Brain microvascular endothelial cell (primary cell): ENCODE measurements around the gene RARA.
"Not testable (repeated sequence)": the region's sequence is repeated elsewhere in the genome, so short reads cannot be mapped to it uniquely, and the experiment has no call there.

Experiments used
- DNase-seq: peaks from one replicate; pipeline ENCODE4 v3.0.0-alpha.2; 2020
- H3K27ac ChIP-seq: fragments of 250-450 bp; sonication (Bioruptor Pico); 2 replicates; pipeline ENCODE4 v1.5.1; 2020; ENCODE audit warnings: mild to moderate bottlenecking, moderate library complexity
- H3K27me3 ChIP-seq: fragments of 250-450 bp; sonication (Bioruptor Pico); replicated peaks from 2 replicates; pipeline ENCODE4 v1.5.1; 2020; ENCODE audit warnings: mild to moderate bottlenecking
- H3K36me3 ChIP-seq: fragments of 250-450 bp; sonication (Bioruptor Pico); replicated peaks from 2 replicates; pipeline ENCODE4 v1.5.1; 2020; ENCODE audit warnings: mild to moderate bottlenecking
- H3K4me3 ChIP-seq: 2 replicates; pipeline ENCODE4 v1.5.1; 2011; ENCODE audit warnings: low read depth, mild to moderate bottlenecking, control low read depth, low read length, moderate library complexity
- CTCF ChIP-seq: IDR thresholded peaks from 2 replicates; pipeline ENCODE4 v1.5.1; 2011; ENCODE audit warnings: low read depth, mild to moderate bottlenecking, moderate library complexity, low read length, control low read depth, inconsistent platforms; ENCODE audit errors: missing control alignments
- in situ Hi-C: cut with HindIII; loops from 2 replicates; pipeline ENCODE4 v1.10.0; 2017; ENCODE audit warnings: low sequenced_read_pairs, low pct_ligation_motif_present

The RARA gene

GRCh38 chr17:40366076-40366860 lies 57.3 kb downstream of the RARA start:
- Histone ChIP-seq H3K27ac (no peak overlapping the region), H3K4me3 (no peak overlapping the region), H3K36me3 (no peaks in the 10 kb centered on the region), H3K27me3 (no peaks in the 10 kb centered on the region)
- no peak for TF ChIP-seq CTCF
- no peak for DNase-seq
- in situ Hi-C loops, result no loop called here

GRCh38 chr17:40366861-40367518 lies 58.0 kb downstream of the RARA start:
- H3K27ac ChIP-seq, result no peak overlapping the region
- no peak for TF ChIP-seq CTCF
- H3K27me3 ChIP-seq, result no peaks in the 10 kb centered on the region
- no peak overlapping the region for H3K4me3 ChIP-seq
- in situ Hi-C loops, result no loop called here
- DNase-seq, result no peak
- no peaks in the 10 kb centered on the region for H3K36me3 ChIP-seq

GRCh38 chr17:40367728-40368127 lies 58.7 kb downstream of the RARA start:
- in situ Hi-C loops, H3K36me3 ChIP-seq, H3K4me3 ChIP-seq, H3K27me3 ChIP-seq, DNase-seq, H3K27ac ChIP-seq: not testable (repeated sequence)

GRCh38 chr17:40369923-40370322 lies 60.9 kb downstream of the RARA start:
- H3K27ac ChIP-seq, result no peak overlapping the region
- TF ChIP-seq CTCF, result no peak
- in situ Hi-C loops, result no loop called here
- H3K36me3 ChIP-seq, result no peaks in the 10 kb centered on the region
- DNase-seq, result no peak
- no peak overlapping the region for H3K4me3 ChIP-seq
- H3K27me3 ChIP-seq, result no peaks in the 10 kb centered on the region

GRCh38 chr17:40371261-40371929 lies 62.4 kb downstream of the RARA start:
- no peaks in the 10 kb centered on the region for H3K27me3 ChIP-seq
- no peak for TF ChIP-seq CTCF
- H3K27ac ChIP-seq, result no peak overlapping the region
- no peaks in the 10 kb centered on the region for H3K36me3 ChIP-seq
- in situ Hi-C loops, result no loop called here
- H3K4me3 ChIP-seq, result no peak overlapping the region
- no peak for DNase-seq

GRCh38 chr17:40372031-40372430 lies 63.1 kb downstream of the RARA start:
- Histone ChIP-seq H3K27ac (no peak overlapping the region), H3K27me3 (no peaks in the 10 kb centered on the region), H3K4me3 (no peak overlapping the region), H3K36me3 (no peaks in the 10 kb centered on the region)
- no peak for DNase-seq
- in situ Hi-C loops, result no loop called here
- TF ChIP-seq CTCF, result no peak

GRCh38 chr17:40372644-40373043 lies 63.7 kb downstream of the RARA start:
- H3K27me3 ChIP-seq, H3K4me3 ChIP-seq, DNase-seq, H3K36me3 ChIP-seq, H3K27ac ChIP-seq, in situ Hi-C loops: not testable (repeated sequence)
